Liver (tissue), 9 donors: ENCODE data around the gene OR2H1. TPM values are rescaled to one million over a fixed set of nuclear protein-coding genes. Genes with fewer than 3 reads are reported as not detected.
A peak's percentile ranks its signal among the peaks of the same experiment; 100 is the strongest.

ENCODE experiments used
- DNase-seq: peaks from one replicate; pipeline ENCODE4 v3.0.0-alpha.2; 2017; ENCODE audit warnings: low spot score
- H3K27ac ChIP-seq, 2 donors: one replicate each; pipeline ENCODE4 v1.7.0; 2013; ENCODE audit warnings: inconsistent platforms in 2 of 2, low read length in 2 of 2, control low read depth in 1 of 2, low read depth in 1 of 2, mild to moderate bottlenecking in 1 of 2
- H3K27me3 ChIP-seq, 4 donors: one replicate each; pipeline versions ENCODE4 v1.6.1 to v1.7.0; 2013; ENCODE audit warnings: low read length in 3 of 4, inconsistent platforms in 1 of 4, mild to moderate bottlenecking in 1 of 4, moderate library complexity in 1 of 4; ENCODE audit not compliant: control insufficient read depth in 4 of 4, insufficient read depth in 4 of 4
- H3K36me3 ChIP-seq, 4 donors: one replicate each; pipeline versions ENCODE4 v1.6.1 to v1.7.0; 2013; ENCODE audit warnings: low read length in 3 of 4, mild to moderate bottlenecking in 3 of 4, low read depth in 1 of 4, moderate library complexity in 1 of 4; ENCODE audit not compliant: control insufficient read depth in 4 of 4, insufficient read depth in 3 of 4
- H3K4me1 ChIP-seq, 4 donors: one replicate each; pipeline versions ENCODE4 v1.6.1 to v1.7.0; 2013; ENCODE audit warnings: low read length in 3 of 4, mild to moderate bottlenecking in 3 of 4, moderate library complexity in 1 of 4; ENCODE audit not compliant: control insufficient read depth in 4 of 4, insufficient read depth in 4 of 4
- H3K4me3 ChIP-seq, 3 donors: one replicate each; pipeline versions ENCODE4 v1.6.1 to v1.7.0; 2013; ENCODE audit warnings: low read length in 3 of 3, control low read depth in 1 of 3, low read depth in 1 of 3, mild to moderate bottlenecking in 1 of 3
- H3K9ac ChIP-seq, 2 donors: one replicate each; pipeline ENCODE4 v1.7.0; 2013; ENCODE audit warnings: low read length in 2 of 2, mild to moderate bottlenecking in 2 of 2, moderate library complexity in 2 of 2, control low read depth in 1 of 2, low read depth in 1 of 2
- H3K9me3 ChIP-seq, 4 donors: one replicate each; pipeline versions ENCODE4 v1.6.1 to v1.7.0; 2013; ENCODE audit warnings: low read length in 3 of 4; ENCODE audit not compliant: control insufficient read depth in 4 of 4
- FOXA1 ChIP-seq: IDR thresholded peaks from 2 replicates; pipeline ENCODE4 v1.6.1; 2016; ENCODE audit warnings: antibody characterized with exemption
- GABPA ChIP-seq, 2 donors: IDR thresholded peaks in 1 of 2; conservative IDR thresholded peaks in 1 of 2; 2 replicates each; pipeline ENCODE4 v1.6.1; 2016; ENCODE audit warnings: antibody characterized with exemption in 2 of 2, mild to moderate bottlenecking in 1 of 2, moderate library complexity in 1 of 2
- HNF4A ChIP-seq, 2 donors: conservative IDR thresholded peaks; 2 replicates each; pipeline ENCODE4 v1.6.1; 2016; ENCODE audit warnings: antibody characterized with exemption in 2 of 2, mild to moderate bottlenecking in 2 of 2
- NR2F2 ChIP-seq: IDR thresholded peaks from 2 replicates; pipeline ENCODE4 v1.6.1; 2016; ENCODE audit warnings: antibody characterized with exemption
- RAD21 ChIP-seq, 2 donors: IDR thresholded peaks; 2 replicates each; pipeline ENCODE4 v1.6.1; 2016; ENCODE audit warnings: antibody characterized with exemption in 2 of 2, mild to moderate bottlenecking in 2 of 2
- RXRA ChIP-seq, 2 donors: IDR thresholded peaks; 2 replicates each; pipeline ENCODE4 v1.6.1; 2017 to 2018; ENCODE audit warnings: antibody characterized with exemption in 2 of 2, mild to moderate bottlenecking in 1 of 2
- SP1 ChIP-seq: IDR thresholded peaks from 2 replicates; pipeline ENCODE4 v1.6.1; 2018; ENCODE audit warnings: antibody characterized with exemption, mild to moderate bottlenecking
- ZBTB33 ChIP-seq: IDR thresholded peaks from 2 replicates; pipeline ENCODE4 v1.6.1; 2016; ENCODE audit warnings: antibody characterized with exemption
- WGBS: extraction: QIAGEN DNeasy Blood & Tissue Kit; methylation state at CpG from one replicate; pipeline ENCODE4 v1.1.7; 2013; 5-methylcytosine and 5-hydroxymethylcytosine counted together
- polyA plus RNA-seq, 2 donors: library from polyadenylated mRNA; stranded (reverse) in 1 of 2; unstranded in 1 of 2; fragments of 200-250 nt in 1 of 2; fragments of >200 nt in 1 of 2; fragmentation: Nextera tagmentation in 1 of 2; extraction: Ambion mirVana in 1 of 2; gene quantifications; one replicate each; pipeline versions ENCODE4 v1.2.1 to v1.2.3, GENCODE V29; 2013 to 2015
- total RNA-seq, 2 donors: library from RNA; depleted of rRNA; stranded (reverse); fragments of >200 nt; gene quantifications; one replicate each; pipeline ENCODE4 v1.2.3, GENCODE V29; 2014
- TF ChIP-seq, protein P1 (sequence below): IDR thresholded peaks from 2 replicates; pipeline ENCODE4 v1.6.1; 2016; ENCODE audit warnings: antibody characterized with exemption
- TF ChIP-seq, protein P2 (sequence below): fragments of 150-350 bp; IDR thresholded peaks from 2 replicates; pipeline ENCODE4 v1.5.1; 2017; ENCODE audit warnings: improper control_type of control experiment, low read depth, low read length; ENCODE audit not compliant: missing input control
- TF ChIP-seq, protein P3 (sequence below): IDR thresholded peaks from 2 replicates; pipeline ENCODE4 v1.6.1; 2016; ENCODE audit warnings: antibody characterized with exemption
- donor health status: healthy.
- donor health status: healthy.
- donor health status: healthy.
- donor health status: healthy.
- donor health status: healthy.

The OR2H1 gene
- total RNA-seq, result not detected
- polyA plus RNA-seq, result not detected

DNA sequence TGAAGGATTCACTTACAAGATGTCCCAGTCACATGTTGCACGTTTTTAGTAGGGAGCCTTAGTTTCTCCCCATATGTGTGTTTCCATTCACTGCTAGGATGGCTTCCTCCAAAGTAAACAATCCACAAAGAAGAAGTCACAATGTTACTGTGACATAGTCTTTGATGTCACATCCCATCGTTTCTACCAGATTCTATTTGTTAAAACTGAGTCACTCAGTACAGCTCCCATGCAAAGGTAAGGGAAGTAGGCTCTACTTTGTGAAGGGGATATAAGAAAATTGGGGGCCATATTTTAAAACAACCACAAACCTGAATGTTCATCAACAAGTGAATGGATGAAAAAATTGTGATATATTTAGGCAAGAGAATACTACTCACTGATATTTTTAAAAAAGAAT, at the start of gene OR2H1, which contains the start of gene OR11A1:
Gene OR2H1 (plus strand): TSS at position 185 of the 400 bp plus-strand sequence. CDS start 4,615 bp downstream, outside the sequence.
Gene OR11A1 (minus strand): TSS at position 101 of the 400 bp plus-strand sequence. CDS start 29,430 bp downstream, outside the sequence.
- no peak within 1 kb of the TSS for H3K4me3 ChIP-seq
- H3K4me1 ChIP-seq, result no peaks in the 10 kb centered on the region
- 57% methylated on average over 2 of the region's 2 CpGs for WGBS
- no peak within 1 kb of the TSS for H3K27ac ChIP-seq
- no peak for TF ChIP-seq ZBTB33
- TF ChIP-seq RXRA (IDR thresholded peaks at IDR 0.05), result no peak
- no peak for TF ChIP-seq NR2F2
- TF ChIP-seq, protein P1, sequence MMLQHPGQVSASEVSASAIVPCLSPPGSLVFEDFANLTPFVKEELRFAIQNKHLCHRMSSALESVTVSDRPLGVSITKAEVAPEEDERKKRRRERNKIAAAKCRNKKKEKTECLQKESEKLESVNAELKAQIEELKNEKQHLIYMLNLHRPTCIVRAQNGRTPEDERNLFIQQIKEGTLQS, result no peak
- TF ChIP-seq GABPA (IDR thresholded peaks at IDR 0.05 in 1 of 2, conservative IDR thresholded peaks at IDR 0.05 in 1 of 2), result no peak
- H3K9ac ChIP-seq, result no peak within 1 kb of the TSS
- H3K36me3 ChIP-seq, result no peaks in the 10 kb centered on the region
- peaks cover 0 to 3% (median 0%) of the 10 kb centered on the region in 4 donors for H3K27me3 ChIP-seq
- no peaks in the 10 kb centered on the region for H3K9me3 ChIP-seq
- DNase-seq, result no peak

DNA sequence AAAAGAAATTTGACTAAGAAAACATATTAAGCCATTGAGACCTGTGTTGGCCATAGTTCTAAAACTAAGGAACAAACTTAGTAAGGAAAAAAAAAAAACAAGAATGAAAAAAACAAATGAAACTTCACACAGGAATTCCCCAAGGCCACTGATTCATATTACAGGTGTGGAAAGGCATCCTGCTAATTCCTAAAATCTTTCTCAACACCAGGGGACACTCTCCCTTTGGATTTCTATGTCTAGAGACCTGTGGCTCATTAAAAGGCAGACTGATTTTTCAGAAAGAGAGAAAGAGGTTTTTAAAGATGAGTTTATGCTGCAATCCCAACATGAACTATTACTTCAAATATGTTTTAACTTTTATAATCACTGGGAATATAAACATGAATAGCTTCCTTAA, 42.4 kb upstream of the OR2H1 start, which contains the start of gene OR12D1:
Gene OR12D1 (plus strand): TSS at position 341 of the 400 bp plus-strand sequence.
- no peak within 1 kb of the TSS for H3K4me3 ChIP-seq
- TF ChIP-seq, protein P2, sequence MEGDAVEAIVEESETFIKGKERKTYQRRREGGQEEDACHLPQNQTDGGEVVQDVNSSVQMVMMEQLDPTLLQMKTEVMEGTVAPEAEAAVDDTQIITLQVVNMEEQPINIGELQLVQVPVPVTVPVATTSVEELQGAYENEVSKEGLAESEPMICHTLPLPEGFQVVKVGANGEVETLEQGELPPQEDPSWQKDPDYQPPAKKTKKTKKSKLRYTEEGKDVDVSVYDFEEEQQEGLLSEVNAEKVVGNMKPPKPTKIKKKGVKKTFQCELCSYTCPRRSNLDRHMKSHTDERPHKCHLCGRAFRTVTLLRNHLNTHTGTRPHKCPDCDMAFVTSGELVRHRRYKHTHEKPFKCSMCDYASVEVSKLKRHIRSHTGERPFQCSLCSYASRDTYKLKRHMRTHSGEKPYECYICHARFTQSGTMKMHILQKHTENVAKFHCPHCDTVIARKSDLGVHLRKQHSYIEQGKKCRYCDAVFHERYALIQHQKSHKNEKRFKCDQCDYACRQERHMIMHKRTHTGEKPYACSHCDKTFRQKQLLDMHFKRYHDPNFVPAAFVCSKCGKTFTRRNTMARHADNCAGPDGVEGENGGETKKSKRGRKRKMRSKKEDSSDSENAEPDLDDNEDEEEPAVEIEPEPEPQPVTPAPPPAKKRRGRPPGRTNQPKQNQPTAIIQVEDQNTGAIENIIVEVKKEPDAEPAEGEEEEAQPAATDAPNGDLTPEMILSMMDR, result peak; percentile 44
- TF ChIP-seq ZBTB33, result no peak
- TF ChIP-seq, protein P3, sequence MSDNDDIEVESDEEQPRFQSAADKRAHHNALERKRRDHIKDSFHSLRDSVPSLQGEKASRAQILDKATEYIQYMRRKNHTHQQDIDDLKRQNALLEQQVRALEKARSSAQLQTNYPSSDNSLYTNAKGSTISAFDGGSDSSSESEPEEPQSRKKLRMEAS, result no peak
- no peak for TF ChIP-seq SP1
- TF ChIP-seq RAD21 (IDR thresholded peaks at IDR 0.05), result peak; percentile 75 to 79
- DNase-seq, result no peak

DNA sequence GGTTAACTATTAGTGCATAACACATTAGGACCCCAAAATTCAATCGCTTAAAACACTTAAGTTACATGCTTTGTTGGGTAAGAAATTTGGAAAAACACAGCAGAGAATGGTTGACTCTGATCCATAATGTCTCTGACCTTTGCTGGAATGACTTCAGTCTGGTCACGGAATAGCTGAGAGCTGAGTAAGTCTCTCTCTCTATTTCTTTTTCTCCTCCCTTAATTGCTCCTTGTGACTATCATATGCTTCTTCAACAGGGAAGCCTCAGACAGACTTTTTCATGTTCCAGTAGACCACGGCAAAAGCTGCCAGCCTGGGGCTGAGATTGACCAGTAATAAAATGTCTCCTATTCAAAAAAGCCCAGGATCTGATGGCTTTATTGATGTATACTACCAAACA, 37.4 kb upstream of the OR2H1 start:
- WGBS, result 75% methylated on average over 3 of the region's 3 CpGs
- no peaks in the 10 kb centered on the region for H3K27me3 ChIP-seq
- H3K4me1 ChIP-seq, result no peaks in the 10 kb centered on the region
- no peak overlapping the region for H3K4me3 ChIP-seq
- H3K36me3 ChIP-seq, result no peaks in the 10 kb centered on the region
- DNase-seq, result no peak
- no peak overlapping the region for H3K9ac ChIP-seq
- no peak overlapping the region for H3K27ac ChIP-seq
- TF ChIP-seq GABPA (IDR thresholded peaks at IDR 0.05 in 1 of 2, conservative IDR thresholded peaks at IDR 0.05 in 1 of 2) (no peak), HNF4A (conservative IDR thresholded peaks at IDR 0.05) (no peak), RAD21 (IDR thresholded peaks at IDR 0.05) (no peak), FOXA1 (no peak)
- TF ChIP-seq, protein P2, result no peak
- TF ChIP-seq, protein P1, result no peak
- H3K9me3 ChIP-seq, result no peaks in the 10 kb centered on the region

More for the DNA sequence above, 42.4 kb upstream of the OR2H1 start, which contains the start of gene OR12D1:
- peaks cover 0 to 3% (median 0%) of the 10 kb centered on the region in 4 donors for H3K27me3 ChIP-seq
- no peaks in the 10 kb centered on the region for H3K4me1 ChIP-seq
- no peak within 1 kb of the TSS for H3K9ac ChIP-seq
- H3K9me3 ChIP-seq, result no peaks in the 10 kb centered on the region
- H3K36me3 ChIP-seq, result no peaks in the 10 kb centered on the region
- H3K27ac ChIP-seq, result no peak within 1 kb of the TSS
